GM19099 (cell line): Measurements from ENCODE around the gene GH1.

Experiments
- POLR2A ChIP-seq: IDR thresholded peaks from 3 replicates; pipeline ENCODE4 v1.6.1; 2011; ENCODE audit warnings: low read depth; ENCODE audit not compliant: insufficient read length; ENCODE audit errors: extremely low read depth

GH1 gene

DNA sequence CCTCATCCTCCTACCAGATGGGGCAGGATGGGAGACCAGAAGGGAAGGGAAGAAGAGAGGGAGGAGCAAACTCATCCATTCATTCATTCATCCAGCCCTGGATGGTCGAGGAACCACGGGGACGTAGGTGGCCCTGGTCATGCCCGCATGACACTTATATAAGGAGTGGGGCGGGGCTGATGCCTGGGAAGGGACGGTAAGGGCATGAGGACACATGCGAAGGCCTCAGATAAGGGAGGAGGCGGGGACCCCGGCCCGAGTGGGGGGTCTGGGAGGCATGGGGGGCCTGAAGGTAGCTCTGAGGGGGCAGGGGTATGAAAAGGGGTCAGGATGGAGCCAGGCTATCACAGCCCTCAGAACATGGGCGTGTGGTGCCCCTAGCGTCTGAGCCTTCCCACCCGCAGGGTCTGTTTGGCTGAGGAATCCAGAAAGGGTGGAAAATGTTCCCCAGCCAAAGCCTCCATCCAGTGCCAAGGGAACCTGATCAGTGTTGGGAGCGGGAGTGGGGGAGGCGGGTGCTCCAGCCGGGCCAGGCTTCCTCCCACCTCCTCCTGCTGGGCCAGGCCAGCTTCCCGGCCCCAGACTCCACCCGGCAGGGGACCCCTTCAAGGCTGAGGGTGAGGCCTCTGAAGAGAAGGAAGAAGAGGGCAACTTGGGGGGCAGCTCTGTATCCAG is 31.1 kb upstream of the GH1 start:
- no peak for TF ChIP-seq POLR2A

GRCh38 chr17:63948521-63948920 is 29.9 kb upstream of the GH1 start:
- TF ChIP-seq POLR2A: no peak

- no peak for TF ChIP-seq POLR2A
These were observed 29.2 kb upstream of the GH1 start for GRCh38 chr17:63947711-63948330.

GRCh38 chr17:63946440-63947363 is 28.1 kb upstream of the GH1 start:
- TF ChIP-seq POLR2A: peak; percentile 15

DNA sequence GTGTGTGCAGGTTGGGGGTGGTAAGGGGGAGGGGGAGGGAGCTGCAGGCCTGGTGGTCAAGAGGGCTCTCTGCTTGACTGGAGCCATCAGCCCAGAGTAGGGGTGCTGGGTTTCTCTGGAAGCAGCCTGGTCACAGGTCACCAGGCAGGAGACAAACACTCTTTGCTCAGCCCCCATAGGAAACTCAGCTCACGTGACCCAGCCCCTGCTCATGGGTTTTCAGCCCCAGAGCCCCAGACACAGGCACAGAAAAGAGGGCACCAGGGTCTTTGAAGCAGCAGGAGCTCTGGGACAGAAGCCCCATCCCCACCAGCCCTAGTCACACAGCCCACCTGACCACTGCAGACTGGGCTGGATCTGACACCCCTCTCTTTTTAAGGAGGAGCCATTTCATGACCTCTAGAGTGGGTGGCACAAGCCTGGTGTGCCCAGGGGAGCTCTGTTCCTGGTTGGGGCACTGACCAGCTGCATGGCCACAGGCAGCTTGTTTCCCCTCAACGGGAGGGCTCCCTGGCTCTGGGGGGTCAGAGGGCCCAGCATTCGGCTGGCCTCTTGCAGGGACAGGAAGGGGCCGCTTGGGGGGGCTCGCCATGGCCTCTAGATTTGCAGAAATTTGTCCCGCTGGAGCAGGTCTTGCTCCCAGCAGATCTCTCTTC is 27.3 kb upstream of the GH1 start:
- TF ChIP-seq POLR2A: peak; percentile 15

DNA sequence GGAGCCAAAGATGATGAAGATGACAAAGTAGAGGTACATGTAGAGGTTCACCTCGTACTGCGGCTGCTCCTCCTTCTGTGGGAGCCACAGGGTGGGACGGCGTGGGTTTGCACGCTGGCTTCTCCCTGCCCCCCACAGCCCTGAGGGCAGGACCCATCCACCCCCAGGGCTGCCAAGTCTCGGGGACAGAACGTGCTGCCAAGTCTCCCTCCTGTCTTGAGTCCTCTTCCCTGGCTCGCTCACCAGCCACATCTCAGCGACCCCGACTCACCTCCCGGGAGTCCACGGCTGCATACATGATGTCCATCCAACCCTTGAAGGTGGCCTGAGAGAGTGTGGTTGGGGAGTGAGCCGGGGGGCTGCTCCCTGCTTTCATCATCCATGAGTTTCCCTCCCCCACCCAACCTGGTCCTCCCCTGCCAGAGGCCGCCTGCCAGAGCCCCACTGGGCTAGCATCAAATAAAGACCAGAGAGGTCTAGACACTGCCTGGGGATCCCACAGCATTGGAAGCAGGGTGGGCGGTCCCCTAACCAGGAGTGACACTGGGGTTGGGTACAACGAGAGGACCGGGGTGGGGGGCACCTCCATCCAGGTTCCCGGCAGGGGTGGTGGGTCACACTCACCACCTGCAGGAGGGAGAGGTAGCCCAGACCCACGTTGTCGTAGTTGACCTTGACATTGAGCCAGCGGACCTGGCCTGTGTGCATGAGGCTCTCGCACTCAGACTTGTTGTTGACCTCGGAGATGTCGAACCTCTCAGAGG is 26.3 kb upstream of the GH1 start:
- TF ChIP-seq POLR2A: no peak

DNA sequence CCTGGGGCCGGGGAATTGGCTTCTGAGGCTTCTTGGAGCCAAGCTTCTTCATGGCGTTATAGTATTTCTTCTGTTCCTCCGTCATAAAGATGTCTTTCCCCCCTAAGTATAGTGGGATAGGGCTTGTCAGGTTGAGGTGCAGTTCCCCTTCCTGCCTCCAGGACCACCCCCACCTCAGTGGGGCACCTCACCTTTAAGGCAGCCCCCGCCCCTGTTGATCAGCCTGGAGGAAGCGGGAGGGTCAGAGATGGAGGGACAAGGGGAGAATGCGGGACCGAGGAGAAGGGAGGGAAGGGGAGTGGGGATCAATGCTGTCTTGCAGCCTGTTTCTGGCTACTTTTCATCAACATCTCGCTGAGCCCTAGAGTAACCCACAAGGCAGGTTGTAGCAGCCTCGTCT is 25.1 kb upstream of the GH1 start:
- TF ChIP-seq POLR2A: no peak

DNA sequence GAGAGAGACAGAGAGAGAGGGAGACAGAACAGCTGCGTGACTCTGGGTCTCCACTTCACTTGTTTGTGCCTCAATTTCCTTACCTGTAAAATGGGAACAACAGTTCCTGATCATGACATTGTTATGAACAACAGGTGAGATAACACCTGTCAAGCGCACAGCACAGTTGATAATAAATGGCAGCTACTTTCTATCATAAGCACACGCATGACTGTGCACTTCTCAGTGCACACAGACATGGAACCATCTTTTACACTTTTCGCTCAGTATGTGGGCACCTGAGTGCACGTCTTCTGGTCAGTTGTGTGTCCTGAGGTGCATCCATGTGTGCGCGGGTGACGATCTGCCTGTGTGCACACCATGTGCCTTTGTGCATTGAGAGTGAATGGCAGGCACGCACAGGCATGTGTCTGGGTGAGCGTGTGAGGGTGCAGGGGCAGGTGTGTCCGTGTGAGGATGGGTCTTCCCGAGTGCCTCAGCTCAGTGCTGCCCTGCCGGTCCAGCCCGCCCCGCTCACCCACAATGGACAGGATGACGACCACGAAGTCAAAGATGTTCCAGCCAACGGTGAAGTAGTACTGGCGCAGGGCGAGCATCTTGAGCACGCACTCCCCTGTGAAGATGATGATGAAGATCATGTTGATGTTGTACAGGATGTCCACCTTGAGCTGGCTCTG is 23.8 kb upstream of the GH1 start:
- TF ChIP-seq POLR2A: no peak

DNA sequence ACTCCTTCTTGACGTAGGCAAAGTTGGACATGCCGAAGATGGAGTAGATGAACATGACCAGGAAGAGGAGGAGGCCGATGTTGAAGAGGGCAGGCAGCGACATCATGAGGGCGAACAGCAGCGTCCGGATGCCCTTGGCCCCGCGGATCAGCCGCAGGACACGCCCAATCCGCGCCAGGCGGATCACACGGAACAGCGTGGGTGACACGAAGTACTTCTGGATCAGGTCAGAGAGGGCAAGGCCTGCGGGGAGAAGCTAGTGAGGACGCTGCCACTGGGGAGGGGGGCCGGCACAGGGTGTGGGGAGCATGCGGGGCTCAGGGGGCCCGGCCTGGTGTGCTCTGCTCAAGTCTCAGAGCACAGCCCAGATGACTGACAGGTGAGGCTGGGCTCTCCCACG is 23.1 kb upstream of the GH1 start:
- no peak for TF ChIP-seq POLR2A

GRCh38 chr17:63941162-63941561 is 22.5 kb upstream of the GH1 start:
- TF ChIP-seq POLR2A: no peak

DNA sequence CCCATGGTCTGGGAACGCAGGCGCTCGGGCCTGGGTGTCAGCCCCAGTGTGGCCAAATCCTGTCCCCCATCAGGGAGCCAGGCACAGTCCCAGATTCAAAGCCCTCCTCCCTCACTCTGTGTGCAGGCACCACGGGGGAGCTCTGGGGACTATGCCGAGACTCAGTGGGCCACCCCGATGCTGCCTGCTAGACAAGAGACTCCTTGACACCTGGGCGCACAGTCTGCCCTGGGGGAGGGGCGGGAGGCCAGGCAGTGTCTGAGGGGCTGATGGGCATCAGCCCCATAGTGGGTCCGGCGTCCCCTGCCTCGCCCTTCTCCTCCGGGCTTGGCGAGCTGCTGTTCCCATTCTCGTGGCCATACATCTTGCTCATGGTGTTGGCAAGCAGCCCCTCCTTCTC is 21.9 kb upstream of the GH1 start:
- TF ChIP-seq POLR2A: no peak

DNA sequence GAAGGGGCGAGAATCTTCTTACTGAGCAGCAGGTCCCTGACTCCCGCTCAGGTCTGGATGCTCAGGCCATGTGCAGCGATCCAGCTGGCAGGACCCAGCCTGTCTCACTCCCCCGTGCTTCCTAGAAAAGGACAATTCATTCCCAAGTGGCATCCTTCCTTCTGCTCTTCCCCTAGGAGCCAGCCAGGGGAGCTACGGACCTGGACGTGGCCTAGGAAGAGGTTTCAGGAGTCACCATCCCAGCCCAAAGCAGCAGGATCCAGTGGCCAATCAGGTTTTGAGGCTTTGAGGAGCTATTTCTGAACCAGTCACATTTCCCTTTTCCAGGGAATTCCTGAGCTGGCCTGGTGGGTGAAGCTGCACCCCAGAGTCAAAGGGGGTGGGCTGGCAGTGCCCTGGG is 21.2 kb upstream of the GH1 start:
- no peak for TF ChIP-seq POLR2A

GRCh38 chr17:63939401-63939800 is 20.8 kb upstream of the GH1 start:
- no peak for TF ChIP-seq POLR2A

DNA sequence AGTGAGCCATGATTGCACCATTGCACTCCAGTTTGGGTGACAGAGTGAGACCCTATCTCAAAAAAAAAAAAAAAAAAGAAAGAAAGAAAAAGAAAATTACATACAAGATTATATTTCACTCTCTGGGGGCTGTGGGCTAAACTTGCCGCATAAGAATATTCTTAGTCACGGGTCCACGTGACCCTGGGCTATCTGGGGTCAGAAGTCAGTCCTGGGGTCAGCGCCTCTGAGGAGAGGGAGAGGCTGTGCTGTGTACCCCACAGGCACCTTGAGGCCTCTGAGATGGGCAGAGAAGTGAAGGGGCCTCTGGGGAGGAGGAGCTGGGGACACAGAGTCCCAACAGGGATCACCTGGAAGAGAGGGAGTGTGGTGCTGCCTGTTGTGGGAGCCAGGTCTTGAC is 19.3 kb upstream of the GH1 start:
- no peak for TF ChIP-seq POLR2A
